Chondrocyte (in vitro differentiated cells): ENCODE measurements around the gene GALM. TPM values are rescaled to one million over a fixed set of nuclear protein-coding genes. Genes with fewer than 3 reads are reported as not detected.
"Not testable (repeated sequence)": the region's sequence is repeated elsewhere in the genome, so short reads cannot be mapped to it uniquely, and the experiment has no call there.

Source experiments
- DNase-seq: peaks from one replicate; pipeline ENCODE4 v3.0.0; 2021; ENCODE audit warnings: mixed read lengths, low spot score
- H3K27ac Mint-ChIP-seq: one replicate; pipeline ENCODE4 v1.8.0; 2021; ENCODE audit warnings: mild to moderate bottlenecking, moderate library complexity, mixed read lengths; ENCODE audit not compliant: unreplicated experiment
- H3K27me3 Mint-ChIP-seq: 2 replicates; pipeline ENCODE4 v1.8.0; 2021; ENCODE audit warnings: low read depth, mixed read lengths
- H3K36me3 Mint-ChIP-seq: 2 replicates; pipeline ENCODE4 v1.8.0; 2021; ENCODE audit warnings: low read depth, mixed read lengths
- H3K4me1 Mint-ChIP-seq: 2 replicates; pipeline ENCODE4 v1.8.0; 2021; ENCODE audit warnings: low read depth, mild to moderate bottlenecking, mixed read lengths
- H3K4me3 Mint-ChIP-seq: one replicate; pipeline ENCODE4 v1.8.0; 2021; ENCODE audit warnings: mild to moderate bottlenecking, moderate library complexity, mixed read lengths; ENCODE audit not compliant: unreplicated experiment
- H3K9me3 Mint-ChIP-seq: 2 replicates; pipeline ENCODE4 v1.8.0; 2021; ENCODE audit warnings: low read depth, mixed read lengths
- total RNA-seq: library from RNA; stranded (reverse); gene quantifications from 3 replicates; pipeline ENCODE4 v1.2.1, GENCODE V29; 2021
- TF ChIP-seq, protein P1 (sequence below): fragments of 200-600 bp; sonication (generic); IDR thresholded peaks from 2 replicates; pipeline ENCODE4 v1.5.0; 2021; ENCODE audit warnings: antibody characterized with exemption, mild to moderate bottlenecking, moderate library complexity

Gene GALM
- total RNA-seq, 1 donor from 2014 or later = 4.7 TPM

- Mint-ChIP-seq H3K36me3 (no peaks in the 10 kb centered on the region), H3K4me3 (no peak overlapping the region), H3K9me3 (no peaks in the 10 kb centered on the region), H3K27ac (peak overlapping the region; percentile 76), H3K27me3 (no peaks in the 10 kb centered on the region), H3K4me1 (peaks cover 11% of the 10 kb centered on the region)
- no peak for DNase-seq
- TF ChIP-seq, protein P1, sequence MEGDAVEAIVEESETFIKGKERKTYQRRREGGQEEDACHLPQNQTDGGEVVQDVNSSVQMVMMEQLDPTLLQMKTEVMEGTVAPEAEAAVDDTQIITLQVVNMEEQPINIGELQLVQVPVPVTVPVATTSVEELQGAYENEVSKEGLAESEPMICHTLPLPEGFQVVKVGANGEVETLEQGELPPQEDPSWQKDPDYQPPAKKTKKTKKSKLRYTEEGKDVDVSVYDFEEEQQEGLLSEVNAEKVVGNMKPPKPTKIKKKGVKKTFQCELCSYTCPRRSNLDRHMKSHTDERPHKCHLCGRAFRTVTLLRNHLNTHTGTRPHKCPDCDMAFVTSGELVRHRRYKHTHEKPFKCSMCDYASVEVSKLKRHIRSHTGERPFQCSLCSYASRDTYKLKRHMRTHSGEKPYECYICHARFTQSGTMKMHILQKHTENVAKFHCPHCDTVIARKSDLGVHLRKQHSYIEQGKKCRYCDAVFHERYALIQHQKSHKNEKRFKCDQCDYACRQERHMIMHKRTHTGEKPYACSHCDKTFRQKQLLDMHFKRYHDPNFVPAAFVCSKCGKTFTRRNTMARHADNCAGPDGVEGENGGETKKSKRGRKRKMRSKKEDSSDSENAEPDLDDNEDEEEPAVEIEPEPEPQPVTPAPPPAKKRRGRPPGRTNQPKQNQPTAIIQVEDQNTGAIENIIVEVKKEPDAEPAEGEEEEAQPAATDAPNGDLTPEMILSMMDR = no peak
These were observed 36.5 kb downstream of the GALM start for GRCh38 chr2:38702413-38702812.

GRCh38 chr2:38703336-38703735, 37.4 kb downstream of the GALM start:
- H3K4me1 Mint-ChIP-seq = peaks cover 11% of the 10 kb centered on the region
- H3K4me3 Mint-ChIP-seq, H3K36me3 Mint-ChIP-seq, DNase-seq, H3K27me3 Mint-ChIP-seq, H3K27ac Mint-ChIP-seq, H3K9me3 Mint-ChIP-seq: not testable (repeated sequence)

DNA sequence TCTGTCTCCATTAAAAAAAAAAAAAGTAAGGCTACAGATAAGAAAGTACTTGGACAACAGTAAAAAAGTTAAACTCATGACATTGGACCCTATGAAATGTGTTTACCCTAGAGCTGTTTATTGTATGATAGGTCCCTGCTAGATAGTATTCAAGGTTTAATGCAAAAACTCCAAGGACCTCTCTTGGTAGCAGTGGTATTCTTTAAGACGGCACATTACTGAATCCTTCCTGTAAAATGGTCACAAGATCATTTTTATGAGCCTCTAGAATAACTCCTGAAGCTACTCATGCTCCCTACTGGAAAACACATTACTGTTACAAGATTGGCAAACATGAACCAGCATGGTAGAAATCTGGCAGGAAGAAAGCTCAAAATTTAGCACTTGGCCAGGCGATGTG, 38.8 kb downstream of the GALM start:
- H3K27me3 Mint-ChIP-seq = no peaks in the 10 kb centered on the region
- no peak for DNase-seq
- H3K4me3 Mint-ChIP-seq = no peak overlapping the region
- H3K9me3 Mint-ChIP-seq = no peaks in the 10 kb centered on the region
- no peak overlapping the region for H3K27ac Mint-ChIP-seq
- peaks cover 11% of the 10 kb centered on the region for H3K4me1 Mint-ChIP-seq
- TF ChIP-seq, protein P1 = no peak
- H3K36me3 Mint-ChIP-seq = no peaks in the 10 kb centered on the region

GRCh38 chr2:38706846-38707345, 41.0 kb downstream of the GALM start:
- no peak overlapping the region for H3K27ac Mint-ChIP-seq
- no peaks in the 10 kb centered on the region for H3K9me3 Mint-ChIP-seq
- no peak for DNase-seq
- peaks cover 3% of the 10 kb centered on the region for H3K36me3 Mint-ChIP-seq
- TF ChIP-seq, protein P1 = no peak
- peaks cover 10% of the 10 kb centered on the region for H3K4me1 Mint-ChIP-seq
- no peak overlapping the region for H3K4me3 Mint-ChIP-seq
- no peaks in the 10 kb centered on the region for H3K27me3 Mint-ChIP-seq

DNA sequence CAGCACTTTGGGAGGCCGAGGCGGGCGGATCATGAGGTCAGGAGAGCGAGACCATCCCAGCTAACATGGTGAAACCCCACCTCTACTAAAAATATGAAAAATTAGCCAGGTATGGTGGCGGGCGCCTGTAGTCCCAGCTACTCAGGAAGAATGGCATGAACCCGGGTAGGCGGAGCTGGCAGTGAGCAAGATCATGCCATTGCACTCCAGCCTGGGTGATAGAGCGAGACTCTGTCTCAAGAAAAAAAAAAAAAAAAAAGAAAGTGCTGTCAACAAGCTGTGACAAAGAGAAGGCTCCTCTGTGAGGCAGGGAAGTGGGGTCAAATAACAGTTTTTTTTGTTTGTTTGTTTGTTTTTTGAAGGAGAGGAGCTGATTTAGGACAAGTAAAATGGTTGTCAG, 42.6 kb downstream of the GALM start:
- not testable (repeated sequence) for H3K27ac Mint-ChIP-seq, H3K9me3 Mint-ChIP-seq, H3K36me3 Mint-ChIP-seq, H3K4me1 Mint-ChIP-seq, DNase-seq, H3K27me3 Mint-ChIP-seq, H3K4me3 Mint-ChIP-seq

DNA sequence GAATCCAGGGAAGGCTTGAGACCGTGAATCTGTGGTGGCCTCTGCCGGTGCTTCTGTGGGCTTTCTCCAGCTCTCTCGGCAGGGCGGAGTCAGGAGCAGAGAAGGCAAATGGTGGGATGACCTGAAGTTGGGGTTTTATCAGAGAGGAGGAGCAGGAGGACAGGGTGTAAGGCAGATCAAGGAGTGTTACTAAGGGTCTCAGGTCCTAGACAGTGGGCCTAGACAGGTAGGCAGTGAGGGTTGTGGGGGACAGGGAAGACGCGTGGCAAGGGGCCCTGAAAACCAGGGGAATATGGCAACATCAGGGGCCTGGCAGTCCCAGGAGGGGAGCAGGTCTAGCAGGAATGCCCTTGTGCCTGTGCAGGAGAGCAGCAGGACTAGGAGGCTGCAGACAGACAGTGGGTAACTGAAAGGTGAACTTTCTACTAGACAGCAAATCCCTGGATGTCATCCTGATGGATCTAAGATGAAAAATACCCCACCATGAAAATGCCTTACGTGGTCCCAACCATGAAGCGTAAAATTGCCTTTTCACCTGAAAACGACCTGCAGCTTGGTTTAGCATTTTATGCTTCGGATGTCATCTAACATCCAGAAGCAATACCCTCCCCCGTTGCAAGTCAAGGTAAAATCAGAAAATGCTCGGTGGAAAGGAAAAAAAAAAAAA, 43.1 kb downstream of the GALM start:
- Mint-ChIP-seq H3K9me3 (no peaks in the 10 kb centered on the region), H3K4me3 (no peak overlapping the region), H3K27ac (no peak overlapping the region), H3K4me1 (no peaks in the 10 kb centered on the region), H3K27me3 (no peaks in the 10 kb centered on the region), H3K36me3 (peaks cover 3% of the 10 kb centered on the region)
- TF ChIP-seq, protein P1 = no peak
- no peak for DNase-seq
